K562 (cell line): ENCODE results near the gene INO80. TPM values are rescaled to one million over a fixed set of nuclear protein-coding genes. Genes with fewer than 3 reads are reported as not detected.

Source experiments
- ATAC-seq: fragments of 200-7000 bp; cut with Tn5 transposase; 3 replicates; pipeline ENCODE4 v1.9.1; 2020; ENCODE audit warnings: moderate library complexity
- BruUV-seq: library from RNA; stranded (reverse); fragments of 400-500 nt; replicated peaks from 2 replicates; lab custom pipeline; 2021; lab: Mats Ljungman, UMichigan
- CTCF ChIA-PET: fragments of 300-600 bp; formaldehyde crosslinking; extraction: SDS; loops from one replicate; lab custom pipeline; 2021; ENCODE audit warnings: low intra/inter-chr PET ratio; lab: Yijun Ruan, JAX
- POLR2A ChIA-PET: fragments of 300-600, 350-650 bp; sonication (Branson Sonifier 250); formaldehyde crosslinking; extraction: SDS; loops from one replicate; lab custom pipeline; 2021; ENCODE audit warnings: antibody characterized with exemption, inconsistent platforms; lab: Yijun Ruan, JAX
- DNase-seq, 4 experiments: peaks; one replicate each; pipeline versions ENCODE4 v3.0.0 to v3.0.0-alpha.2; 2011 to 2018; ENCODE audit warnings: low spot score in 3 of 4, mixed read lengths in 3 of 4; ENCODE audit errors: extremely low read depth in 1 of 4
- FAIRE-seq: peaks from 2 replicates; lab custom pipeline; 2011; peaks lifted over from hg19 to GRCh38; lab: Jason Lieb, UNC
- H2AFZ ChIP-seq: 2 replicates; pipeline ENCODE4 v1.6.0; 2011; ENCODE audit warnings: low read depth, low read length, control low read depth, inconsistent platforms
- H3K27ac ChIP-seq: fragments of 200-600 bp; 3 replicates; pipeline ENCODE4 v1.8.0; 2011; ENCODE audit warnings: low read depth, mild to moderate bottlenecking, control low read depth, inconsistent platforms, low read length, moderate library complexity, mixed read lengths; ENCODE audit errors: extremely low read depth
- H3K27me3 ChIP-seq, 2 experiments: fragments of 300-600 bp in 1 of 2; 2 replicates in 1 of 2; 3 replicates in 1 of 2; pipeline versions ENCODE4 v1.6.0 to v1.8.0; 2011; ENCODE audit warnings: inconsistent platforms in 2 of 2, low read length in 2 of 2, mild to moderate bottlenecking in 1 of 2, mixed read lengths in 1 of 2, moderate library complexity in 1 of 2; ENCODE audit not compliant: control insufficient read depth in 2 of 2, insufficient read depth in 2 of 2
- H3K36me3 ChIP-seq: fragments of 300-600 bp; 3 replicates; pipeline ENCODE4 v1.8.0; 2011; ENCODE audit warnings: mild to moderate bottlenecking, low read length, inconsistent platforms; ENCODE audit not compliant: control insufficient read depth, insufficient read depth
- H3K4me1 ChIP-seq, 2 experiments: fragments of 200-600 bp in 1 of 2; replicated peaks in 1 of 2; 2 replicates in 1 of 2; 3 replicates in 1 of 2; pipeline versions ENCODE4 v1.5.1 to v1.8.0; 2011; ENCODE audit warnings: inconsistent platforms in 2 of 2, low read length in 2 of 2, mild to moderate bottlenecking in 1 of 2, mixed read lengths in 1 of 2, moderate library complexity in 1 of 2; ENCODE audit not compliant: control insufficient read depth in 2 of 2, insufficient read depth in 2 of 2
- H3K4me2 ChIP-seq: 2 replicates; pipeline ENCODE4 v1.6.1; 2011; ENCODE audit warnings: low read length, control low read depth, inconsistent platforms, mixed read lengths; ENCODE audit not compliant: insufficient read depth
- H3K4me3 ChIP-seq: fragments of 200-600 bp; sonication (generic), shearing (Covaris generic); 2 replicates; pipeline ENCODE4 v1.5.1; 2016; ENCODE audit warnings: control low read depth, inconsistent platforms
- H3K79me2 ChIP-seq: fragments of 200-600 bp; 3 replicates; pipeline ENCODE4 v1.8.0; 2011; ENCODE audit warnings: low read length, inconsistent platforms; ENCODE audit not compliant: control insufficient read depth, insufficient read depth
- H3K9ac ChIP-seq, 2 experiments: 2 replicates each; pipeline versions ENCODE4 v1.6.0 to v1.6.1; 2011; ENCODE audit warnings: low read depth in 2 of 2, low read length in 2 of 2, control low read depth in 1 of 2, inconsistent platforms in 1 of 2, mild to moderate bottlenecking in 1 of 2, mixed read lengths in 1 of 2; ENCODE audit not compliant: insufficient read depth in 1 of 2
- H3K9me1 ChIP-seq: one replicate; pipeline ENCODE4 v1.6.0; 2011; ENCODE audit warnings: inconsistent platforms, mild to moderate bottlenecking, low read length, moderate library complexity; ENCODE audit not compliant: control insufficient read depth, insufficient read depth
- H3K9me3 ChIP-seq: replicated peaks from 2 replicates; pipeline ENCODE4 v1.5.1; 2011; ENCODE audit warnings: low read depth, low read length, inconsistent platforms; ENCODE audit not compliant: control insufficient read depth, insufficient read depth
- H4K20me1 ChIP-seq: replicated peaks from 2 replicates; pipeline ENCODE4 v1.6.1; 2011; ENCODE audit warnings: low read length, inconsistent platforms, mixed read lengths; ENCODE audit not compliant: control insufficient read depth, insufficient read depth
- FUS ChIP-seq: fragments of 200-400 bp; formaldehyde crosslinking; optimal IDR thresholded peaks from 2 replicates; pipeline ENCODE3; 2017; ENCODE audit warnings: low read depth, low read length
- MTF1 ChIP-seq: fragments of 250-450 bp; sonication (Bioruptor Pico); IDR thresholded peaks from 2 replicates; pipeline ENCODE4 v1.9.0; 2021; ENCODE audit warnings: moderate library complexity, mild to moderate bottlenecking, inconsistent platforms, borderline replicate concordance
- RBBP5 ChIP-seq: fragments of 200-600 bp; sonication (generic); IDR thresholded peaks from 2 replicates; pipeline ENCODE4 v1.6.1; 2012; ENCODE audit warnings: borderline replicate concordance, mild to moderate bottlenecking, low read length, control low read depth, inconsistent platforms; ENCODE audit not compliant: insufficient read depth, poor library complexity, severe bottlenecking
- TEAD2 ChIP-seq: fragments of 450-650 bp; IDR thresholded peaks from 2 replicates; pipeline ENCODE4 v1.6.1; 2016; ENCODE audit warnings: missing genetic modification characterization, control low read depth, missing compliant biosample characterization
- TEAD4 ChIP-seq, 2 experiments: sonication (generic) in 1 of 2; formaldehyde crosslinking in 1 of 2; IDR thresholded peaks; 2 replicates each; pipeline versions ENCODE4 v1.6.1 to v1.8.0; 2012 to 2022; ENCODE audit warnings: borderline replicate concordance in 1 of 2, inconsistent platforms in 1 of 2, low read length in 1 of 2, mild to moderate bottlenecking in 1 of 2, missing genetic modification reagents in 1 of 2
- ZEB2 ChIP-seq: fragments of 450-650 bp; IDR thresholded peaks from 2 replicates; pipeline ENCODE4 v1.6.1; 2016
- WGBS: fragments of 100-300 bp; shearing (Covaris generic); methylation state at CpG from one replicate; pipeline ENCODE4 v1.1.6; 2016; ENCODE audit warnings: low coverage, mixed read lengths; ENCODE audit not compliant: insufficient coverage; ENCODE audit errors: missing lambda C conversion rate; 5-methylcytosine and 5-hydroxymethylcytosine counted together
- in situ Hi-C: fragments of 300-500 bp; cut with MboI; formaldehyde crosslinking; loops from 4 replicates; pipeline ENCODE4 v1.15.0; 2018; ENCODE audit warnings: inconsistent platforms, mixed read lengths
- intact Hi-C: fragments of 100-400 bp; cut with micrococcal nuclease; formaldehyde crosslinking; loops from 2 replicates; pipeline ENCODE4 v1.14.2; 2022
- polyA plus RNA-seq, 8 experiments: library from polyadenylated mRNA; depleted of rRNA in 4 of 8; stranded (reverse) in 5 of 8; unstranded in 3 of 8; fragments of >200 nt; fragmentation: Nextera tagmentation in 2 of 8; fragmentation: Illumina TruSeq in 1 of 8; extraction: Ambion mirVana in 2 of 8; extraction: Trizol in 1 of 8; gene quantifications; 2 replicates each; pipeline versions ENCODE4 v1.2.1 to v1.2.3, GENCODE V29; 2011 to 2014; ENCODE audit warnings: inconsistent platforms in 1 of 8, missing spikeins in 1 of 8
- total RNA-seq, 7 experiments: library from RNA; depleted of rRNA in 6 of 7; stranded (reverse); fragments of >200 nt in 6 of 7; fragmentation: Illumina TruSeq in 2 of 7; extraction: Trizol in 2 of 7; gene quantifications; 2 replicates each; pipeline versions ENCODE4 v1.2.1 to v1.2.3, GENCODE V29; 2011 to 2021; ENCODE audit warnings: low replicate concordance in 1 of 7
- TF ChIP-seq, protein P1 (sequence below): fragments of 250-450 bp; sonication (Bioruptor Pico); IDR thresholded peaks from 2 replicates; pipeline ENCODE4 v1.5.0; 2021
- TF ChIP-seq, protein P2 (sequence below): fragments of 200-800 bp; sonication (Bioruptor generic); IDR thresholded peaks from 2 replicates; pipeline ENCODE4 v1.6.1; 2016; ENCODE audit warnings: missing genetic modification characterization, missing compliant biosample characterization
- TF ChIP-seq, protein P3 (sequence below), 2 experiments: fragments of 450-650 bp in 1 of 2; sonication (generic) in 1 of 2; formaldehyde crosslinking; conservative IDR thresholded peaks; 2 replicates each; pipeline versions ENCODE4 v1.4.0 to v1.8.1; 2020 to 2022; ENCODE audit warnings: mild to moderate bottlenecking in 1 of 2, missing genetic modification reagents in 1 of 2
- TF ChIP-seq, protein P4 (sequence below): fragments of 450-650 bp; formaldehyde crosslinking; IDR thresholded peaks from 2 replicates; pipeline ENCODE4 v1.4.0; 2022; ENCODE audit warnings: missing genetic modification characterization

The INO80 gene
- total and polyA plus RNA-seq, 9 of the 15 experiments (the other 6 are each of a cell fraction or from before 2014, with no cell fraction given) = 1.1 to 25.7 (median 19.9) TPM

DNA sequence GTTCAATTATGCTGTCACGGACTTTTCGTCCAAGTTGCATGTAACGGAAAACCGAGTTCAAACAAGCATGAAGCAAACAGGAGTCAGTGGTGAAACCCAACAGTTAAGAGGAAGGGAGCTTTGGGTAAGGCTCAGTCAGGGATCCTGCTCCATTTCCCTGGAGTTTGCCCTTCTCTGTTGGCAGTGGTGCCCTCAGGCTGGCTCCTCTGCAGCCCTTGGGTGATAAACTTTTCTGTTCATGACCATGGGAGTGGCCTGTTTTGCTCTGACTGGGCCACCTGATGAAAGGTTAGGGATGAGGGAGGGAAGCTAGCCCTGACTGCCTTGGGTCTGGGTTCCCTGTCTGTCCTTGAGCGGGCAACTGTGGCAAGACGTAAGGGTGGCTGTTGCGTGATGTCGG lies 146.7 kb downstream of the INO80 start:
- H3K27ac ChIP-seq = no peak overlapping the region
- FAIRE-seq (no peak), DNase-seq (no peak), ATAC-seq (no peak)
- in situ Hi-C loops = no loop called here
- no peaks in the 10 kb centered on the region for H4K20me1 ChIP-seq
- CTCF ChIA-PET = no interaction called here
- H3K4me1 ChIP-seq = peaks cover 0 to 5% of the 10 kb centered on the region in 2 experiments; a peak in 2 of 5 replicates
- no peak overlapping the region for H3K9ac ChIP-seq
- no peaks in the 10 kb centered on the region for H3K9me3 ChIP-seq
- no peak for TF ChIP-seq FUS
- TF ChIP-seq, protein P1, sequence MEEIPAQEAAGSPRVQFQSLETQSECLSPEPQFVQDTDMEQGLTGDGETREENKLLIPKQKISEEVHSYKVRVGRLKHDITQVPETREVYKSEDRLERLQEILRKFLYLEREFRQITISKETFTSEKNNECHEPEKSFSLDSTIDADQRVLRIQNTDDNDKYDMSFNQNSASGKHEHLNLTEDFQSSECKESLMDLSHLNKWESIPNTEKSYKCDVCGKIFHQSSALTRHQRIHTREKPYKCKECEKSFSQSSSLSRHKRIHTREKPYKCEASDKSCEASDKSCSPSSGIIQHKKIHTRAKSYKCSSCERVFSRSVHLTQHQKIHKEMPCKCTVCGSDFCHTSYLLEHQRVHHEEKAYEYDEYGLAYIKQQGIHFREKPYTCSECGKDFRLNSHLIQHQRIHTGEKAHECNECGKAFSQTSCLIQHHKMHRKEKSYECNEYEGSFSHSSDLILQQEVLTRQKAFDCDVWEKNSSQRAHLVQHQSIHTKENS (CRISPR knock-in tag) = no peak
- TF ChIP-seq, protein P2, sequence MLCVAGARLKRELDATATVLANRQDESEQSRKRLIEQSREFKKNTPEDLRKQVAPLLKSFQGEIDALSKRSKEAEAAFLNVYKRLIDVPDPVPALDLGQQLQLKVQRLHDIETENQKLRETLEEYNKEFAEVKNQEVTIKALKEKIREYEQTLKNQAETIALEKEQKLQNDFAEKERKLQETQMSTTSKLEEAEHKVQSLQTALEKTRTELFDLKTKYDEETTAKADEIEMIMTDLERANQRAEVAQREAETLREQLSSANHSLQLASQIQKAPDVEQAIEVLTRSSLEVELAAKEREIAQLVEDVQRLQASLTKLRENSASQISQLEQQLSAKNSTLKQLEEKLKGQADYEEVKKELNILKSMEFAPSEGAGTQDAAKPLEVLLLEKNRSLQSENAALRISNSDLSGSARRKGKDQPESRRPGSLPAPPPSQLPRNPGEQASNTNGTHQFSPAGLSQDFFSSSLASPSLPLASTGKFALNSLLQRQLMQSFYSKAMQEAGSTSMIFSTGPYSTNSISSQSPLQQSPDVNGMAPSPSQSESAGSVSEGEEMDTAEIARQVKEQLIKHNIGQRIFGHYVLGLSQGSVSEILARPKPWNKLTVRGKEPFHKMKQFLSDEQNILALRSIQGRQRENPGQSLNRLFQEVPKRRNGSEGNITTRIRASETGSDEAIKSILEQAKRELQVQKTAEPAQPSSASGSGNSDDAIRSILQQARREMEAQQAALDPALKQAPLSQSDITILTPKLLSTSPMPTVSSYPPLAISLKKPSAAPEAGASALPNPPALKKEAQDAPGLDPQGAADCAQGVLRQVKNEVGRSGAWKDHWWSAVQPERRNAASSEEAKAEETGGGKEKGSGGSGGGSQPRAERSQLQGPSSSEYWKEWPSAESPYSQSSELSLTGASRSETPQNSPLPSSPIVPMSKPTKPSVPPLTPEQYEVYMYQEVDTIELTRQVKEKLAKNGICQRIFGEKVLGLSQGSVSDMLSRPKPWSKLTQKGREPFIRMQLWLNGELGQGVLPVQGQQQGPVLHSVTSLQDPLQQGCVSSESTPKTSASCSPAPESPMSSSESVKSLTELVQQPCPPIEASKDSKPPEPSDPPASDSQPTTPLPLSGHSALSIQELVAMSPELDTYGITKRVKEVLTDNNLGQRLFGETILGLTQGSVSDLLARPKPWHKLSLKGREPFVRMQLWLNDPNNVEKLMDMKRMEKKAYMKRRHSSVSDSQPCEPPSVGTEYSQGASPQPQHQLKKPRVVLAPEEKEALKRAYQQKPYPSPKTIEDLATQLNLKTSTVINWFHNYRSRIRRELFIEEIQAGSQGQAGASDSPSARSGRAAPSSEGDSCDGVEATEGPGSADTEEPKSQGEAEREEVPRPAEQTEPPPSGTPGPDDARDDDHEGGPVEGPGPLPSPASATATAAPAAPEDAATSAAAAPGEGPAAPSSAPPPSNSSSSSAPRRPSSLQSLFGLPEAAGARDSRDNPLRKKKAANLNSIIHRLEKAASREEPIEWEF (CRISPR knock-in tag) = no peak
- TF ChIP-seq, protein P3, sequence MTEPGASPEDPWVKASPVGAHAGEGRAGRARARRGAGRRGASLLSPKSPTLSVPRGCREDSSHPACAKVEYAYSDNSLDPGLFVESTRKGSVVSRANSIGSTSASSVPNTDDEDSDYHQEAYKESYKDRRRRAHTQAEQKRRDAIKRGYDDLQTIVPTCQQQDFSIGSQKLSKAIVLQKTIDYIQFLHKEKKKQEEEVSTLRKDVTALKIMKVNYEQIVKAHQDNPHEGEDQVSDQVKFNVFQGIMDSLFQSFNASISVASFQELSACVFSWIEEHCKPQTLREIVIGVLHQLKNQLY (CRISPR knock-in tag; conservative IDR thresholded peaks at IDR 0.05) = no peak
- no peak for TF ChIP-seq TEAD2
- TF ChIP-seq, protein P4, sequence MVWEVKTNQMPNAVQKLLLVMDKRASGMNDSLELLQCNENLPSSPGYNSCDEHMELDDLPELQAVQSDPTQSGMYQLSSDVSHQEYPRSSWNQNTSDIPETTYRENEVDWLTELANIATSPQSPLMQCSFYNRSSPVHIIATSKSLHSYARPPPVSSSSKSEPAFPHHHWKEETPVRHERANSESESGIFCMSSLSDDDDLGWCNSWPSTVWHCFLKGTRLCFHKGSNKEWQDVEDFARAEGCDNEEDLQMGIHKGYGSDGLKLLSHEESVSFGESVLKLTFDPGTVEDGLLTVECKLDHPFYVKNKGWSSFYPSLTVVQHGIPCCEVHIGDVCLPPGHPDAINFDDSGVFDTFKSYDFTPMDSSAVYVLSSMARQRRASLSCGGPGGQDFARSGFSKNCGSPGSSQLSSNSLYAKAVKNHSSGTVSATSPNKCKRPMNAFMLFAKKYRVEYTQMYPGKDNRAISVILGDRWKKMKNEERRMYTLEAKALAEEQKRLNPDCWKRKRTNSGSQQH = no peak
- TF ChIP-seq TEAD4 (IDR thresholded peaks at IDR 0.05; ENCODE audit: low read length) = no peak
- no peak for TF ChIP-seq TEAD4 (CRISPR knock-in tag; IDR thresholded peaks at IDR 0.05; ENCODE audit: borderline replicate concordance)
- TF ChIP-seq ZEB2 = no peak
- TF ChIP-seq RBBP5 = no peak
- no peak for TF ChIP-seq MTF1
- no peak overlapping the region for H3K4me3 ChIP-seq
- POLR2A ChIA-PET = interaction anchor here (1.6 kb wide), 1 partner anchor 29 kb away, joined by 4 read pairs; no protein-coding TSS in a partner anchor
- no peaks in the 10 kb centered on the region for H3K79me2 ChIP-seq
- H3K36me3 ChIP-seq = no peaks in the 10 kb centered on the region
- no peak overlapping the region for H3K4me2 ChIP-seq
- 63% methylated on average over 8 of the region's 8 CpGs for WGBS
- no peak overlapping the region for H2AFZ ChIP-seq
- intact Hi-C loops = loop anchor here (5.0 kb wide), 1 partner anchor 62 kb away; no protein-coding TSS in a partner anchor
- BruUV-seq = no TSS peak
- H3K27me3 ChIP-seq = no peaks in the 10 kb centered on the region; a peak in 1 of 5 replicates
- H3K9me1 ChIP-seq = no peaks in the 10 kb centered on the region
